HepG2 (cell line): ENCODE measurements around the gene LIPT2. TPM values are rescaled to one million over a fixed set of nuclear protein-coding genes. Genes with fewer than 3 reads are reported as not detected.

Source experiments
- BATF2 ChIP-seq: sonication (generic); formaldehyde crosslinking; IDR thresholded peaks from 2 replicates; pipeline ENCODE4 v1.8.0; 2022; ENCODE audit warnings: mild to moderate bottlenecking, missing genetic modification reagents, moderate library complexity
- PPARG ChIP-seq: conservative IDR thresholded peaks from 2 replicates; pipeline ENCODE4 v1.6.1; 2016; ENCODE audit warnings: missing biosample characterization, missing genetic modification reagents
- RERE ChIP-seq: IDR thresholded peaks from 2 replicates; pipeline ENCODE4 v1.6.1; 2016; ENCODE audit warnings: low read depth, missing genetic modification reagents, missing compliant biosample characterization
- RFX5 ChIP-seq: IDR thresholded peaks from 2 replicates; pipeline ENCODE4 v1.6.1; 2011; ENCODE audit warnings: low read depth, low read length, improper control_type of control experiment
- TEAD2 ChIP-seq: sonication (generic); formaldehyde crosslinking; IDR thresholded peaks from 2 replicates; pipeline ENCODE4 v1.9.0; 2021; ENCODE audit warnings: missing genetic modification reagents
- ZNF407 ChIP-seq: sonication (generic); formaldehyde crosslinking; IDR thresholded peaks from one replicate; pipeline ENCODE4 v1.5.1; 2020; ENCODE audit warnings: mild to moderate bottlenecking, missing genetic modification reagents; ENCODE audit errors: not compliant biosample characterization
- ZNF567 ChIP-seq: sonication (generic); formaldehyde crosslinking; IDR thresholded peaks from 2 replicates; pipeline ENCODE4 v1.8.1; 2023; ENCODE audit warnings: mild to moderate bottlenecking, missing genetic modification reagents, borderline replicate concordance
- polyA plus RNA-seq, 8 experiments: library from polyadenylated mRNA; depleted of rRNA in 3 of 8; stranded (reverse) in 7 of 8; unstranded in 1 of 8; fragments of >200 nt; fragmentation: Illumina TruSeq in 4 of 8; extraction: Trizol in 4 of 8; gene quantifications; 2 replicates each; pipeline versions ENCODE4 v1.2.1 to v1.2.3, GENCODE V29; 2011 to 2016; ENCODE audit warnings: low read depth in 4 of 8, missing spikeins in 1 of 8, mixed read lengths in 1 of 8; ENCODE audit not compliant: insufficient read depth in 1 of 8
- total RNA-seq, 5 experiments: library from RNA; depleted of rRNA; stranded (reverse); fragments of >200 nt; fragmentation: Illumina TruSeq; extraction: Trizol; gene quantifications; 2 replicates each; pipeline ENCODE4 v1.2.3, GENCODE V29; 2016; ENCODE audit warnings: low read depth in 1 of 5

The LIPT2 gene
- total and polyA plus RNA-seq, 2 of the 13 experiments (the other 11 are each of a cell fraction or from before 2014, with no cell fraction given): 3.0 to 5.6 TPM

DNA sequence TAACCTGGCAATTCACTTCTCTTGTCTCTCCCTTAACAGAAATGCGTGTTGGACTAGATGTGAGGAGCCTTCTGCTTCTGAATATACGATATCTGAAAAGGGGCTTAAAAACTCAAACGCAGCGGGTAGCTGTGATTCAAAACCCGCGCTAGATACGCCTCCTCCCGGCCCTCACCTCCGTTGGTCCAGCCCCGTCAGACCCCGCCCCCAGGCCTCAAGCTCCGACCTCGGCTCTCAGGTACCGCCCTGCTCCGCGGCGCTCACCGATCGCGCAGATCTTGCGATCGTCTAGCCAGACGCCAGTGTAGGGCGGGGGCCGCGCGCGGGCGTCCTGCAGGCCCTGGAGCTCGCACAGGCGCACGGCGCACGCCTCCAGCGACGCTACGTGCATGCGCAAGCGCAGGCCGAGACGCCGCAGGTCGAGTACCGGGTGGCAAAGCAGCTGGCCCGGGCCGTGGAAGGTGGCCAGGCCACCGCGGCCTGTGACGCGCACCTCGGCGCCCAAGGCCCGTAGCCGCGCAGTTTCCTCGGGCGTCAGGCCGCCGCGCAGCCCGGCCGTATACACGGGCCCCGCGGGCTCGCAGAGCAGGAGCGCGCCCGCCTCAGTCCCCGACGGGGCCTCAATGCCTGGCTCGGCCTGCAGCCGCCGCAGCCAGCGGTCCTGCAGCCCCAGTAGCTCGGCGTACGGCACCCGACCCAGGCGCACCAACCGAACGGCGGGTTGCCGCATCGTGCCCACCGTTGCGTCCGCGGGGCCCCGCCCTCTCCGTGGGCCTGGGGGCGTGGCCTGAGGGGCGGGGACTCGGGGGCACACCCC, at the start of gene LIPT2 (continued):
- peak; percentile 55 for TF ChIP-seq ZNF407 (CRISPR knock-in tag)
- peak; percentile 97 for TF ChIP-seq ZNF567 (CRISPR knock-in tag)
- no peak for TF ChIP-seq RERE
- TF ChIP-seq PPARG: no peak
- no peak for TF ChIP-seq BATF2 (CRISPR knock-in tag)
- no peak for TF ChIP-seq RFX5
- peak; percentile 55; the same call in 1 of the 2 replicates for TF ChIP-seq TEAD2 (CRISPR knock-in tag)
